Activated T-cell treated with anti-CD3 and anti-CD28 coated beads for 1 hour (primary cell): ENCODE measurements around the gene DSP.

Experiments used
- DNase-seq: peaks from one replicate; pipeline ENCODE4 v3.0.0-alpha.2; 2020; ENCODE audit warnings: low read depth

DSP gene

GRCh38 chr6:7541175-7542064 is at the start of gene DSP:
DSP (plus strand) TSS chr6:7541671; CDS start chr6:7541916, 245 bp downstream.
- DNase-seq: no peak

GRCh38 chr6:7493866-7494265 is 47.6 kb upstream of the DSP start:
- no peak for DNase-seq

GRCh38 chr6:7494638-7495037 is 46.8 kb upstream of the DSP start:
- no peak for DNase-seq

- DNase-seq: no peak
These were observed 45.1 kb upstream of the DSP start for GRCh38 chr6:7496266-7496875.

- DNase-seq: no peak
These were observed 40.7 kb upstream of the DSP start for GRCh38 chr6:7500752-7501282.

GRCh38 chr6:7502743-7503142 is 38.7 kb upstream of the DSP start:
- no peak for DNase-seq

- no peak for DNase-seq
These were observed 37.4 kb upstream of the DSP start for GRCh38 chr6:7504041-7504440.

GRCh38 chr6:7505189-7505699 is 36.2 kb upstream of the DSP start:
- DNase-seq: no peak

- DNase-seq: no peak
These were observed 33.9 kb upstream of the DSP start for GRCh38 chr6:7507600-7507999.

- DNase-seq: no peak
These were observed 29.2 kb upstream of the DSP start for GRCh38 chr6:7512320-7512719.

- DNase-seq: no peak
These were observed 27.9 kb upstream of the DSP start for GRCh38 chr6:7513529-7513928.

GRCh38 chr6:7515363-7515762 is 26.1 kb upstream of the DSP start:
- no peak for DNase-seq

- no peak for DNase-seq
These were observed 22.6 kb upstream of the DSP start for GRCh38 chr6:7518877-7519276.

GRCh38 chr6:7522873-7523272 is 18.6 kb upstream of the DSP start:
- DNase-seq: no peak

GRCh38 chr6:7523922-7524321 is 17.5 kb upstream of the DSP start:
- no peak for DNase-seq

- DNase-seq: no peak
These were observed 14.7 kb upstream of the DSP start for GRCh38 chr6:7526755-7527154.

GRCh38 chr6:7528565-7528964 is 12.9 kb upstream of the DSP start:
- no peak for DNase-seq

- DNase-seq: no peak
These were observed 12.3 kb upstream of the DSP start for GRCh38 chr6:7529141-7529540.

GRCh38 chr6:7532232-7532631 is 9.2 kb upstream of the DSP start:
- DNase-seq: no peak

GRCh38 chr6:7532821-7533220 is 8.7 kb upstream of the DSP start:
- no peak for DNase-seq

- DNase-seq: no peak
These were observed 7.3 kb upstream of the DSP start for GRCh38 chr6:7534192-7534591.

- DNase-seq: no peak
These were observed 6.0 kb upstream of the DSP start for GRCh38 chr6:7535498-7535897.

GRCh38 chr6:7537565-7538174 is 3.8 kb upstream of the DSP start:
- no peak for DNase-seq
